T-cell (primary cell): Measurements from ENCODE around the gene ST3GAL3. TPM values are rescaled to one million over a fixed set of nuclear protein-coding genes. Genes with fewer than 3 reads are reported as not detected.

Experiments
- ATAC-seq, 4 experiments: fragments of 200-7000 bp in 3 of 4; fragments of 150-1000 bp in 1 of 4; cut with Tn5 transposase; replicated peaks in 1 of 4; 1 replicate in 3 of 4; 2 replicates in 1 of 4; pipeline ENCODE4 v1.10.0; 2021; ENCODE audit warnings: moderate library complexity in 3 of 4, mild to moderate bottlenecking in 2 of 4, moderate number of reproducible peaks in 1 of 4
- CTCF ChIA-PET, 2 donors: fragments of 300-600 bp; sonication (Branson Sonifier 250); formaldehyde crosslinking; loops; one replicate each; lab custom pipeline; 2022; ENCODE audit warnings: antibody characterized with exemption in 2 of 2; lab: Charles Lee
- POLR2A ChIA-PET, 2 donors: fragments of 300-600 bp; sonication (Branson Sonifier 250); formaldehyde crosslinking; loops; one replicate each; lab custom pipeline; 2022; ENCODE audit warnings: antibody characterized with exemption in 2 of 2; lab: Charles Lee
- DNase-seq, 35 experiments: peaks; one replicate each; pipeline versions ENCODE4 v3.0.0 to v3.0.0-alpha.2; 2013 to 2023
- H3K27ac ChIP-seq: one replicate; pipeline ENCODE4 v1.5.1; 2013; ENCODE audit warnings: low read length
- H3K27me3 ChIP-seq, 2 experiments: replicated peaks in 1 of 2; 1 replicate in 1 of 2; 2 replicates in 1 of 2; pipeline versions ENCODE4 v1.6.1 to v1.7.0; 2013; ENCODE audit warnings: low read length in 1 of 2, mixed read lengths in 1 of 2; ENCODE audit not compliant: control insufficient read depth in 2 of 2, insufficient read depth in 2 of 2; ENCODE audit errors: extremely low read depth in 1 of 2
- H3K36me3 ChIP-seq, 2 donors: 1 replicate in 1 of 2; 2 replicates in 1 of 2; pipeline versions ENCODE4 v1.6.1 to v1.7.0; 2013; ENCODE audit warnings: low read length in 1 of 2; ENCODE audit not compliant: control insufficient read depth in 2 of 2, insufficient read depth in 1 of 2; ENCODE audit errors: extremely low read depth in 1 of 2
- H3K4me1 ChIP-seq, 2 experiments: 1 replicate in 1 of 2; 2 replicates in 1 of 2; pipeline versions ENCODE4 v1.6.1 to v1.7.0; 2013; ENCODE audit warnings: low read length in 2 of 2, mixed read lengths in 1 of 2; ENCODE audit not compliant: insufficient read depth in 2 of 2, control insufficient read depth in 1 of 2; ENCODE audit errors: extremely low read depth in 1 of 2
- H3K4me3 ChIP-seq, 2 donors: 1 replicate in 1 of 2; 2 replicates in 1 of 2; pipeline versions ENCODE4 v1.5.1 to v1.7.0; 2013; ENCODE audit warnings: mild to moderate bottlenecking in 2 of 2, low read length in 1 of 2, moderate library complexity in 1 of 2; ENCODE audit not compliant: control insufficient read depth in 1 of 2; ENCODE audit errors: extremely low read depth in 1 of 2
- H3K9me3 ChIP-seq: 2 replicates; pipeline ENCODE4 v1.7.0; 2013
- H3K27ac Mint-ChIP-seq, 2 donors: one replicate each; pipeline ENCODE4 v1.8.0; 2020 to 2021; ENCODE audit warnings: mild to moderate bottlenecking in 2 of 2, mixed read lengths in 2 of 2
- H3K27me3 Mint-ChIP-seq, 2 donors: one replicate each; pipeline ENCODE4 v1.8.0; 2021 to 2022; ENCODE audit warnings: mixed read lengths in 2 of 2
- H3K36me3 Mint-ChIP-seq: one replicate; pipeline ENCODE4 v1.8.0; 2021; ENCODE audit warnings: mixed read lengths
- H3K4me1 Mint-ChIP-seq, 3 donors: one replicate each; pipeline ENCODE4 v1.8.0; 2020 to 2022; ENCODE audit warnings: mixed read lengths in 3 of 3, mild to moderate bottlenecking in 1 of 3
- H3K4me3 Mint-ChIP-seq, 3 donors: one replicate each; pipeline ENCODE4 v1.8.0; 2020 to 2022; ENCODE audit warnings: mild to moderate bottlenecking in 3 of 3, mixed read lengths in 3 of 3, moderate library complexity in 3 of 3
- H3K9me3 Mint-ChIP-seq, 3 donors: one replicate each; pipeline ENCODE4 v1.8.0; 2020 to 2022; ENCODE audit warnings: mixed read lengths in 3 of 3
- whole genome bisulfite sequencing: methylation state at CpG from one replicate; pipeline ENCODE4 v1.1.5; 2013; ENCODE audit warnings: missing lambda C conversion rate; ENCODE audit not compliant: insufficient coverage; 5-methylcytosine and 5-hydroxymethylcytosine counted together
- total RNA-seq, 35 experiments: library from RNA in 6 of 35; stranded (reverse) in 6 of 35; fragments of 120-200 nt in 1 of 35; gene quantifications; one replicate each; pipeline versions ENCODE4 v1.2.1 to v1.2.4 and lab custom pipeline; 2013 to 2026

ST3GAL3 gene
- total RNA-seq, 5 donors from 2014 or later (not counting 1 experiment from before 2014, with no cell fraction given) = 21.9 to 29.8 (median 24.4) TPM

DNA sequence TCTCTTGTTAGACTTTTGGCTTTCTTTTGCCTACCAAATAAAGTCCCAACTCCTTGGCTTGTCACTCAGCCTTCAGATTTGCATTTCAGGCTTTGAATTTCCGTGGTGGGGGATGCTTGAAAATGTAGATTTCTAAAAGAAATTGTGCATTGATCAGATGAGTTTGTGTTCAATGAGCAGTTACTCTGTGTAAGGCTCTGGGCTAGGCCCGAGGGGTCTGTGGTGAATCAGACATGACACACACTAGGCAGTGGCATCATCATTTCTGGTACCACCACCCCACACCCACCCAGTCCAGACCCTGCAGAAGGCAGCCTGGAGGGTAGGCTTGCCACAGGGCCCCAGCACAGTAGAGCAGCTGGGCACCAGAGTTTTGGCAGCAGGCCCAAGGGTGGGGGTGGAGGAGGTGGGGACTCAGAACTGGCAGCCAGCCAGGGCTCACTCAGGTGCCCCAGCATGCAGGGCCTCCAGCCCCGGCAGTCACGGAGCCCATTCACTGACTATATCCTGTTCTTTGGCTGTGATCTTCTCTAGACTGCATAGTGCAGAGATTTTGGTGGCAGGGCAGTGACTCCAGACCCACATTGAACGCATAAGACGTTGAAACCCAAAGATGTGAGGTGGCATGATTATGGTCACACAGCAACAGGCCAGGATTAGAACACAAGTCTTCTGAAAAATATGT, 129.1 kb downstream of the ST3GAL3 start:
- WGBS = 39% methylated on average over 3 of the region's 6 CpGs
- peaks cover 35 to 41% of the 10 kb centered on the region in 2 experiments for H3K4me1 ChIP-seq

DNA sequence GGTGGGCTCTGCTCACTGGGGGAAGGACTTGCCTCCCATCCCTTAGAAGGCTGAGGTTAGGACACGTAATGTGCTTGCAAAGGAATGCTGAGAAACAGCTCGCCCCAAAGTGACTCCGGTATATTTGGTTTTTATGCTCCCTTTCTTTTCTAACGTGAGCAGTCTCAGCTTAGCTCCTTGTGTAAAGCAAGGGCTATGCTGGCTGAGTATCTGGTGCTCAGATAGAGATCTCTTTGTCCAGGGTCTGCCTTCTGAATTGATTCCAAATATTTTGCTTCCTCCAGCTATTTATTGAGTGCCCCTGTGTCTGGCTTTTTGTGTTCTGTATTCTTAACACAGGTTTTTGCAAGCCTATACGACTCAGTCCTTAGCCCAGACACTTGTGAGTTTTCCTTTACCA, 131.7 kb downstream of the ST3GAL3 start:
- no peak for ATAC-seq
- peaks cover 0 to 18% of the 10 kb centered on the region in 2 donors for H3K36me3 ChIP-seq
- ChIA-PET CTCF (no interaction called here), POLR2A (no interaction called here)
- H3K27me3 Mint-ChIP-seq = no peaks in the 10 kb centered on the region
- no peak for DNase-seq
- peaks cover 2% of the 10 kb centered on the region for H3K9me3 ChIP-seq
- H3K9me3 Mint-ChIP-seq = peaks cover 0 to 6% (median 6%) of the 10 kb centered on the region in 3 donors
- peaks cover 28 to 33% (median 31%) of the 10 kb centered on the region in 3 donors for H3K4me1 Mint-ChIP-seq
- WGBS = 91% methylated on average over 4 of the region's 5 CpGs
- no peaks in the 10 kb centered on the region for H3K27me3 ChIP-seq
- no peak overlapping the region for H3K27ac ChIP-seq
- no peak overlapping the region for H3K4me3 Mint-ChIP-seq
- H3K36me3 Mint-ChIP-seq = peaks cover 63% of the 10 kb centered on the region
- no peak overlapping the region for H3K4me3 ChIP-seq
- H3K27ac Mint-ChIP-seq = no peak overlapping the region
- H3K4me1 ChIP-seq = peaks cover 23 to 25% of the 10 kb centered on the region in 2 experiments

More for the DNA sequence above, 129.1 kb downstream of the ST3GAL3 start:
- Histone ChIP-seq H3K27me3 (no peaks in the 10 kb centered on the region), H3K9me3 (no peaks in the 10 kb centered on the region), H3K36me3 (peaks cover 0 to 16% of the 10 kb centered on the region in 2 donors), H3K27ac (no peak overlapping the region), H3K4me3 (no peak overlapping the region)
- Mint-ChIP-seq H3K4me3 (peak overlapping the region in 1 of 3 donors; percentile 38), H3K9me3 (no peaks in the 10 kb centered on the region), H3K27ac (peak overlapping the region; percentile 8 to 10), H3K4me1 (peaks cover 49 to 59% (median 50%) of the 10 kb centered on the region in 3 donors), H3K36me3 (peaks cover 46% of the 10 kb centered on the region), H3K27me3 (no peaks in the 10 kb centered on the region)
- CTCF ChIA-PET = interaction anchor here in 1 of 2 donors (0.6 kb wide), 1 partner anchor 917 kb away, joined by 3 read pairs; no protein-coding TSS in a partner anchor
- ATAC-seq = peak; percentile 89 to 95 (median 94)
- DNase-seq = peak; percentile 50 to 84 (median 73)
- POLR2A ChIA-PET = no interaction called here

DNA sequence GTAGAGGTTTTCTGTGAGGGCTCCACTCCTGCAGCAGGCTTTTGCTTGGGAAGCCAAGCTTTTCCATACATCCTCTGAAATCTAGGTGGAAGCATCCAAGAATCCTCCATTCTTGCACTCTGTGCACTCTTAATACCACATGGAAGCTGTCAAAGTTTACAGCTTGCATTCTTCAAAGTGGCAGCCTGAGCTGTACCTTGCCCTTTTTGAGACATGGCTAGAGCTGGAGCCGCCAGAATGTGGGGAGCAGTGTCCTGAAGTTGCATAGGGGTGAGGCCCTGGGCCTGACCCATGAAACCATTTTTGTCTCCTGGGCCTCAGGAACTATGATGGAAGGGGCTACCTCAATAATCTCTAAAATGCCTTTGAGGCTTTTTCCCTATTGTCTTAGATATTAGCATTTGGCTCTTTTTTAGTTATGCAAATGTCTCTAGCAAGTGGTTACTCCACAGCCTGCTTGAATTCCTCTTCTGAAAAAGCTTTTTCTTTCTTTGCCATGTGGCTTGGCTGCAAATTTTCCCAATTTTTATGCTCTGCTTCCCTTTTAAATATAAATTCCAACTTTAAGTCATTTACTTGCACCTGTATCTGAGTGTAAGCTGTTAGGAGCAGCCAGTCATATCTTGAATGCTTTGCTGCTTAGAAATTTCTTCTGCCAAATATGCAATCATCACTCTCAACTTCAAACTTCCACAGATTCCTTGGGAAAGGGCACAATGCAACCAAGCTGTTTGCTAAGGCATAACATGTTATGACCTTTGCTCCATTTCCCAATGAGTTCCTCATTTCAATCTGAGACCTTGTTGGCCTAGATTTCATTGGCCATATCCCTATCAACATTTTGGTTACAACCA, 134.2 kb downstream of the ST3GAL3 start:
- peaks cover 0 to 6% (median 6%) of the 10 kb centered on the region in 3 donors for H3K9me3 Mint-ChIP-seq
- DNase-seq = no peak
- H3K27me3 Mint-ChIP-seq = no peaks in the 10 kb centered on the region
- ChIA-PET POLR2A (no interaction called here), CTCF (no interaction called here)
- H3K4me1 ChIP-seq = peaks cover 5% of the 10 kb centered on the region in 2 experiments
- peaks cover 2% of the 10 kb centered on the region for H3K9me3 ChIP-seq
- WGBS = no CpG with 5 or more reads among the region's 1 CpG
- ATAC-seq = no peak
- H3K36me3 Mint-ChIP-seq = peaks cover 61% of the 10 kb centered on the region
- H3K4me1 Mint-ChIP-seq = peaks cover 5 to 8% (median 6%) of the 10 kb centered on the region in 3 donors
- no peak overlapping the region for H3K27ac Mint-ChIP-seq
- H3K4me3 ChIP-seq = no peak overlapping the region
- no peak overlapping the region for H3K27ac ChIP-seq
- H3K27me3 ChIP-seq = no peaks in the 10 kb centered on the region
- peaks cover 0 to 18% of the 10 kb centered on the region in 2 donors for H3K36me3 ChIP-seq
- no peak overlapping the region for H3K4me3 Mint-ChIP-seq

DNA sequence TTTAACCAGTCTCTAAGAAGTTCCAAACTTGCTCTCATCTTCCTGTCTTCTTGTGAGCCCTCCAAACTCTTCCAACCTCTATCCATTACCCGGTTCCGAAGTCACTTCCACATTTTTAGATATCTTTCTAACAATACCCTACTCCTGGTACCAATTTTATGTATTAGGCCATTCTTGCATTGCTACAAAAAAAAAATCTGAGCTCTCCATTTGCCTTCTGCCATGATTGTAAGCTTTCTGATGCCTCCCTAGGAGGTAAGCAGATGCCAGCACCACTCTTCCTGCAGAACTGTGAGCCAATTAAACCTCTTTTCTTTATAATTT, 134.8 kb downstream of the ST3GAL3 start:
- H3K4me3 Mint-ChIP-seq = no peak overlapping the region
- H3K27me3 ChIP-seq = no peaks in the 10 kb centered on the region
- H3K27me3 Mint-ChIP-seq = no peaks in the 10 kb centered on the region
- H3K27ac Mint-ChIP-seq = no peak overlapping the region
- peaks cover 2% of the 10 kb centered on the region for H3K9me3 ChIP-seq
- peaks cover 0 to 6% (median 6%) of the 10 kb centered on the region in 3 donors for H3K9me3 Mint-ChIP-seq
- H3K4me1 ChIP-seq = no peaks in the 10 kb centered on the region
- no peak overlapping the region for H3K4me3 ChIP-seq
- peaks cover 61% of the 10 kb centered on the region for H3K36me3 Mint-ChIP-seq
- peaks cover 0 to 2% (median 2%) of the 10 kb centered on the region in 3 donors for H3K4me1 Mint-ChIP-seq
- DNase-seq (no peak), ATAC-seq (no peak)
- 100% methylated on average over 2 of the region's 2 CpGs for WGBS
- no peak overlapping the region for H3K27ac ChIP-seq
- ChIA-PET POLR2A (no interaction called here), CTCF (no interaction called here)
- H3K36me3 ChIP-seq = peaks cover 0 to 18% of the 10 kb centered on the region in 2 donors

DNA sequence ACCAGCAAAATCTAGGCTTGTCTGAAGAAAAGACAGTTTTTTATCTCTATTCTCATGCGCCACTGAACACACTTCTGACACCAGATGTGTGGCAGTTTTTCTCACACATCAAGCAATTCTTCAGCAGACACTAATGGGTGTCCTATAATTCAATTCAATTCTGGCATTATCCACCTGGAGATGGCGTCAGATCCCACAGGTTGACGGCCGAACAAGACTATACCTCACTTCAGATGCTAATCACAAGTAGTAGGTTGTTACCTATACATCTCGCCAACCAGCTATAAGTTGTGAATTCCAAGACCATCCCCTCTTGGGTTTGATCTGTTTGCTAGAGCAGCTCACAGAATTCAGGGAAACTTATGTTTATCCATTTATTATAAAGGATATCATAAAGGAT, 136.3 kb downstream of the ST3GAL3 start:
- Mint-ChIP-seq H3K27me3 (no peaks in the 10 kb centered on the region), H3K4me1 (peaks cover 0 to 4% (median 0%) of the 10 kb centered on the region in 3 donors), H3K4me3 (no peak overlapping the region), H3K9me3 (peaks cover 0 to 6% (median 6%) of the 10 kb centered on the region in 3 donors), H3K36me3 (peaks cover 58% of the 10 kb centered on the region), H3K27ac (no peak overlapping the region)
- Histone ChIP-seq H3K27me3 (no peaks in the 10 kb centered on the region), H3K4me1 (no peaks in the 10 kb centered on the region), H3K27ac (no peak overlapping the region), H3K4me3 (no peak overlapping the region), H3K9me3 (peaks cover 2% of the 10 kb centered on the region), H3K36me3 (peaks cover 0 to 12% of the 10 kb centered on the region in 2 donors)
- 100% methylated on average over 3 of the region's 5 CpGs for WGBS
- ATAC-seq (no peak), DNase-seq (no peak)
- CTCF ChIA-PET = no interaction called here
- POLR2A ChIA-PET = no interaction called here

DNA sequence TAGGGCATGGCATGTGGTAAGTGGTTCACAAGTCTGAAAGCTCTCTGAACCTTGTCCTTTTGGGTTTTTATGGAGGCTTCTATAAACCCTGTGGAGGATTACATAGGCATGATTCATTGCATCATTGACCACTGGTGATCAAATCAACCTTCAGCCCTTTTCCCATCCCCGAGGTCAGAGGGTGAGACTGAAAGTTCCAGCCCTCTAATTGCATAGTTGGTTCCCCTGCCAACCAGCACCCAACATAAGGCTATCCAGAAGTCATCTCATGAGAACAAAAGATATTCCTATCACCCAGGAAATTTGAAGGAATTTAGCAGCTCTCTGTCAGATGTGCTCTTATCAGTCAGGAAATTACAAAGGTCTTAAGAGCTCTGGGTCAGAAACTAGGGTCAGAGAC, 136.8 kb downstream of the ST3GAL3 start:
- CTCF ChIA-PET = interaction anchor here in 1 of 2 donors (0.7 kb wide), 1 partner anchor 12 kb away, joined by 3 read pairs; no protein-coding TSS in a partner anchor

More for the DNA sequence above, 136.8 kb downstream of the ST3GAL3 start:
- Mint-ChIP-seq H3K4me1 (peaks cover 0 to 4% (median 0%) of the 10 kb centered on the region in 3 donors), H3K4me3 (no peak overlapping the region), H3K9me3 (peaks cover 0 to 6% (median 6%) of the 10 kb centered on the region in 3 donors), H3K36me3 (peaks cover 59% of the 10 kb centered on the region), H3K27me3 (no peaks in the 10 kb centered on the region), H3K27ac (no peak overlapping the region)
- POLR2A ChIA-PET = interaction anchor here in 1 of 2 donors (0.6 kb wide), 1 partner anchor 901 kb away, joined by 5 read pairs; no protein-coding TSS in a partner anchor
- peaks cover 0 to 7% of the 10 kb centered on the region in 2 donors for H3K36me3 ChIP-seq
- no peaks in the 10 kb centered on the region for H3K4me1 ChIP-seq
- WGBS = 100% methylated on average over 1 of the region's 1 CpG
- ATAC-seq (no peak), DNase-seq (no peak)
- no peak overlapping the region for H3K27ac ChIP-seq
- no peak overlapping the region for H3K4me3 ChIP-seq
- peaks cover 2% of the 10 kb centered on the region for H3K9me3 ChIP-seq
- H3K27me3 ChIP-seq = no peaks in the 10 kb centered on the region
